Endothelial cell of umbilical vein (primary cell): Measurements from ENCODE around the gene NAE1. TPM values are rescaled to one million over a fixed set of nuclear protein-coding genes. Genes with fewer than 3 reads are reported as not detected.

Experiments
- BruUV-seq: library from RNA; stranded (reverse); fragments of 400-500 nt; replicated peaks from 2 replicates; lab custom pipeline; 2021; lab: Mats Ljungman, UMichigan
- CTCF ChIA-PET: fragments of 300-600, 350-600 bp; sonication (Branson Sonifier 250); formaldehyde crosslinking; loops from one replicate; lab custom pipeline; 2021; ENCODE audit warnings: antibody characterized with exemption, inconsistent platforms; lab: Charles Lee
- POLR2A ChIA-PET: fragments of 300-600, 350-600 bp; sonication (Branson Sonifier 250); formaldehyde crosslinking; loops from one replicate; lab custom pipeline; 2021; ENCODE audit warnings: antibody characterized with exemption, inconsistent platforms; lab: Charles Lee
- DNase-seq: peaks from one replicate; pipeline ENCODE4 v3.0.0-alpha.2; 2011; ENCODE audit warnings: low read depth, low spot score
- FAIRE-seq: peaks from 2 replicates; lab custom pipeline; 2011; peaks lifted over from hg19 to GRCh38; lab: Jason Lieb, UNC
- H2AFZ ChIP-seq: 2 replicates; pipeline ENCODE4 v1.6.0; 2012; ENCODE audit warnings: low read depth, low read length, control low read depth, inconsistent platforms
- H3K27ac ChIP-seq: 2 replicates; pipeline ENCODE4 v1.5.1; 2011; ENCODE audit warnings: low read depth, mild to moderate bottlenecking, control low read depth, low read length, moderate library complexity; ENCODE audit not compliant: insufficient read depth
- H3K27me3 ChIP-seq, 2 experiments: 2 replicates each; pipeline versions ENCODE4 v1.6.0 to v1.6.1; 2011; ENCODE audit warnings: low read length in 2 of 2, mixed read lengths in 1 of 2; ENCODE audit not compliant: control insufficient read depth in 2 of 2, insufficient read depth in 2 of 2
- H3K36me3 ChIP-seq, 2 experiments: 2 replicates in 1 of 2; 3 replicates in 1 of 2; pipeline ENCODE4 v1.5.1; 2011; ENCODE audit warnings: low read length in 2 of 2, mild to moderate bottlenecking in 1 of 2, moderate library complexity in 1 of 2; ENCODE audit not compliant: control insufficient read depth in 2 of 2, insufficient read depth in 2 of 2; ENCODE audit errors: extremely low read depth in 1 of 2
- H3K4me1 ChIP-seq: 3 replicates; pipeline ENCODE4 v1.5.1; 2011; ENCODE audit warnings: mild to moderate bottlenecking, low read length; ENCODE audit not compliant: control insufficient read depth, insufficient read depth; ENCODE audit errors: extremely low read depth
- H3K4me2 ChIP-seq: 2 replicates; pipeline ENCODE4 v1.6.1; 2011; ENCODE audit warnings: low read length, control low read depth, mixed read lengths; ENCODE audit not compliant: insufficient read depth
- H3K4me3 ChIP-seq, 3 experiments: fragments of 200-600 bp in 1 of 3; sonication (generic), shearing (Covaris generic) in 1 of 3; replicated peaks in 1 of 3; 2 replicates each; pipeline ENCODE4 v1.5.1; 2011 to 2016; ENCODE audit warnings: control low read depth in 3 of 3, low read length in 3 of 3, mild to moderate bottlenecking in 2 of 3, inconsistent platforms in 1 of 3, low read depth in 1 of 3, moderate library complexity in 1 of 3; ENCODE audit not compliant: insufficient read depth in 1 of 3
- H3K79me2 ChIP-seq: 2 replicates; pipeline ENCODE4 v1.6.0; 2012; ENCODE audit warnings: low read length, inconsistent platforms; ENCODE audit not compliant: control insufficient read depth, insufficient read depth
- H3K9ac ChIP-seq: replicated peaks from 2 replicates; pipeline ENCODE3; 2011; ENCODE audit warnings: low read length, control low read depth; ENCODE audit not compliant: insufficient read depth; ENCODE audit errors: extremely low read depth
- H3K9me1 ChIP-seq: replicated peaks from 3 replicates; pipeline ENCODE4 v1.6.0; 2011; ENCODE audit warnings: mild to moderate bottlenecking, low read length; ENCODE audit not compliant: control insufficient read depth, insufficient read depth; ENCODE audit errors: extremely low read depth
- H3K9me3 ChIP-seq: replicated peaks from 2 replicates; pipeline ENCODE4 v1.5.1; 2012; ENCODE audit warnings: low read length, inconsistent platforms; ENCODE audit not compliant: control insufficient read depth, insufficient read depth
- H4K20me1 ChIP-seq: replicated peaks from 2 replicates; pipeline ENCODE3; 2011; ENCODE audit warnings: mild to moderate bottlenecking, low read length; ENCODE audit not compliant: control insufficient read depth, insufficient read depth; ENCODE audit errors: extremely low read depth
- EZH2 ChIP-seq: IDR thresholded peaks from 2 replicates; pipeline ENCODE4 v1.6.1; 2012; ENCODE audit warnings: borderline replicate concordance, low read depth, mild to moderate bottlenecking, moderate library complexity, low read length, inconsistent platforms; ENCODE audit not compliant: severe bottlenecking
- FOS ChIP-seq: IDR thresholded peaks from 2 replicates; pipeline ENCODE4 v1.6.1; 2011; ENCODE audit warnings: mild to moderate bottlenecking, low read length, moderate library complexity, borderline replicate concordance; ENCODE audit not compliant: insufficient read depth
- GATA2 ChIP-seq: IDR thresholded peaks from 2 replicates; pipeline ENCODE4 v1.7.0; 2011; ENCODE audit warnings: low read depth, mild to moderate bottlenecking, moderate library complexity, mixed read lengths, low read length; ENCODE audit not compliant: insufficient read length, insufficient read depth
- JUN ChIP-seq: IDR thresholded peaks from 2 replicates; pipeline ENCODE4 v1.6.1; 2011; ENCODE audit warnings: borderline replicate concordance, low read depth; ENCODE audit not compliant: insufficient read length, insufficient read depth
- MAX ChIP-seq: IDR thresholded peaks from 2 replicates; pipeline ENCODE4 v1.6.1; 2011; ENCODE audit not compliant: insufficient read depth, insufficient read length
- MYC ChIP-seq: IDR thresholded peaks from one replicate; pipeline ENCODE4 v1.6.1; 2011; ENCODE audit warnings: mild to moderate bottlenecking, low read depth, low read length
- POLR2A ChIP-seq: IDR thresholded peaks from 2 replicates; pipeline ENCODE4 v1.6.1; 2012; ENCODE audit warnings: low read depth, mild to moderate bottlenecking, control low read depth, low read length
- POLR2AphosphoS5 ChIP-seq: IDR thresholded peaks from 2 replicates; pipeline ENCODE4 v1.6.1; 2012; ENCODE audit warnings: low read depth, mild to moderate bottlenecking, control low read depth, low read length, moderate library complexity; ENCODE audit not compliant: insufficient read depth
- dilution Hi-C: fragments of 300-500 bp; cut with MboI; formaldehyde crosslinking; loops from one replicate; pipeline ENCODE4 v1.15.0; 2019; ENCODE audit warnings: low sequenced_read_pairs; ENCODE audit not compliant: extremely low pct_ligation_motif_present
- intact Hi-C: fragments of 100-400 bp; cut with micrococcal nuclease; formaldehyde crosslinking; loops from one replicate; pipeline ENCODE4 v1.10.0; 2022
- polyA plus RNA-seq, 4 experiments: library from polyadenylated mRNA; depleted of rRNA in 3 of 4; stranded (reverse) in 3 of 4; unstranded in 1 of 4; fragments of >200 nt; gene quantifications; 2 replicates each; pipeline versions ENCODE4 v1.2.1 to v1.2.3, GENCODE V29; 2011 to 2012; ENCODE audit warnings: missing spikeins in 1 of 4
- total RNA-seq: library from RNA; stranded (reverse); gene quantifications from 2 replicates; pipeline ENCODE4 v1.2.3, GENCODE V29; 2021
- TF ChIP-seq, protein P1 (sequence below), 2 donors: IDR thresholded peaks; 1 replicate in 1 of 2; 2 replicates in 1 of 2; pipeline ENCODE4 v1.5.1; 2011; ENCODE audit warnings: low read length in 2 of 2, mild to moderate bottlenecking in 2 of 2, moderate library complexity in 2 of 2, control low read depth in 1 of 2, inconsistent platforms in 1 of 2, low read depth in 1 of 2; ENCODE audit not compliant: insufficient read depth in 1 of 2; ENCODE audit errors: extremely low read depth in 1 of 2

The NAE1 gene
- total and polyA plus RNA-seq, 2 donors (not counting 3 experiments of a cell fraction or from before 2014, with no cell fraction given): 23.6 to 64.3 TPM

- Histone ChIP-seq H3K79me2 (peaks cover 22% of the 10 kb centered on the region), H3K36me3 (peaks cover 0 to 1% of the 10 kb centered on the region in 2 experiments), H3K9me1 (no peaks in the 10 kb centered on the region), H3K4me3 (no peak overlapping the region), H2AFZ (no peak overlapping the region), H3K9ac (no peak overlapping the region), H3K4me2 (no peak overlapping the region), H3K9me3 (no peaks in the 10 kb centered on the region), H3K4me1 (peaks cover 15% of the 10 kb centered on the region), H4K20me1 (peaks cover 5% of the 10 kb centered on the region), H3K27ac (no peak overlapping the region), H3K27me3 (peaks cover 4 to 8% of the 10 kb centered on the region in 2 experiments)
- TF ChIP-seq MAX (no peak), EZH2 (no peak), POLR2A (no peak), MYC (no peak), GATA2 (no peak)
- dilution Hi-C loops (no loop called here), intact Hi-C loops (loop anchor here (5.0 kb wide), 1 partner anchor 78 kb away; the partner anchor contains the start of gene NAE1)
- POLR2A ChIA-PET: no interaction called here
- FAIRE-seq (no peak), DNase-seq (no peak)
- no TSS peak for BruUV-seq
- CTCF ChIA-PET: interaction anchor here (1.4 to 1.6 kb wide), 2 partner anchors 77 to 146 kb away, joined by 3 read pairs; partner anchors contain the start of gene NAE1
Observed at GRCh38 chr16:66754211-66754610, 76.6 kb downstream of the NAE1 start.

- no peak overlapping the region for H3K4me3 ChIP-seq
- H4K20me1 ChIP-seq: peaks cover 8% of the 10 kb centered on the region
- dilution Hi-C loops: no loop called here
- DNase-seq (no peak), FAIRE-seq (no peak)
- intact Hi-C loops: loop anchor here (5.0 kb wide), 1 partner anchor 79 kb away; the partner anchor contains the start of gene NAE1
- H3K9me1 ChIP-seq: no peaks in the 10 kb centered on the region
- H3K9ac ChIP-seq: no peak overlapping the region
- BruUV-seq: no TSS peak
- peaks cover 3 to 11% of the 10 kb centered on the region in 2 experiments for H3K36me3 ChIP-seq
- CTCF ChIA-PET: interaction anchor here (3.4 kb wide), 1 partner anchor 11 kb away, joined by 69 read pairs; no protein-coding TSS in a partner anchor
- H3K27ac ChIP-seq: no peak overlapping the region
- peaks cover 33% of the 10 kb centered on the region for H3K79me2 ChIP-seq
- H3K4me1 ChIP-seq: peaks cover 20% of the 10 kb centered on the region
- no peaks in the 10 kb centered on the region for H3K9me3 ChIP-seq
- H3K4me2 ChIP-seq: no peak overlapping the region
- TF ChIP-seq FOS: no peak
- no peak for TF ChIP-seq EZH2
- TF ChIP-seq JUN: no peak
- no peak for TF ChIP-seq GATA2
- no peak for TF ChIP-seq MYC
- no peak for TF ChIP-seq POLR2AphosphoS5
- TF ChIP-seq POLR2A: no peak
- no peak for TF ChIP-seq MAX
- TF ChIP-seq, protein P1, sequence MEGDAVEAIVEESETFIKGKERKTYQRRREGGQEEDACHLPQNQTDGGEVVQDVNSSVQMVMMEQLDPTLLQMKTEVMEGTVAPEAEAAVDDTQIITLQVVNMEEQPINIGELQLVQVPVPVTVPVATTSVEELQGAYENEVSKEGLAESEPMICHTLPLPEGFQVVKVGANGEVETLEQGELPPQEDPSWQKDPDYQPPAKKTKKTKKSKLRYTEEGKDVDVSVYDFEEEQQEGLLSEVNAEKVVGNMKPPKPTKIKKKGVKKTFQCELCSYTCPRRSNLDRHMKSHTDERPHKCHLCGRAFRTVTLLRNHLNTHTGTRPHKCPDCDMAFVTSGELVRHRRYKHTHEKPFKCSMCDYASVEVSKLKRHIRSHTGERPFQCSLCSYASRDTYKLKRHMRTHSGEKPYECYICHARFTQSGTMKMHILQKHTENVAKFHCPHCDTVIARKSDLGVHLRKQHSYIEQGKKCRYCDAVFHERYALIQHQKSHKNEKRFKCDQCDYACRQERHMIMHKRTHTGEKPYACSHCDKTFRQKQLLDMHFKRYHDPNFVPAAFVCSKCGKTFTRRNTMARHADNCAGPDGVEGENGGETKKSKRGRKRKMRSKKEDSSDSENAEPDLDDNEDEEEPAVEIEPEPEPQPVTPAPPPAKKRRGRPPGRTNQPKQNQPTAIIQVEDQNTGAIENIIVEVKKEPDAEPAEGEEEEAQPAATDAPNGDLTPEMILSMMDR (IDR thresholded peaks at IDR 0.05; ENCODE audit: extremely low read depth in 1 of 2, insufficient read depth in 1 of 2, low read depth in 1 of 2, low read length in 2 of 2): no peak
- POLR2A ChIA-PET: no interaction called here
- peaks cover 4 to 8% of the 10 kb centered on the region in 2 experiments for H3K27me3 ChIP-seq
- H2AFZ ChIP-seq: no peak overlapping the region
Observed at GRCh38 chr16:66752958-66753357, 77.8 kb downstream of the NAE1 start.
